Ishikawa (cell line): Measurements from ENCODE around the gene SLC9B2.

Source experiments
- FOXM1 ChIP-seq: IDR thresholded peaks from 2 replicates; pipeline ENCODE4 v1.6.1; 2012; ENCODE audit warnings: low read depth, borderline replicate concordance
- RAD21 ChIP-seq: IDR thresholded peaks from 2 replicates; pipeline ENCODE4 v1.6.1; 2012; ENCODE audit warnings: low read depth
- USF1 ChIP-seq: IDR thresholded peaks from 2 replicates; pipeline ENCODE4 v1.6.1; 2012
- TF ChIP-seq, protein P1 (sequence below): IDR thresholded peaks from 2 replicates; pipeline ENCODE4 v1.6.1; 2012; ENCODE audit warnings: low read depth, mild to moderate bottlenecking

GRCh38 chr4:103075435-103075893 is 1.1 kb downstream of the SLC9B2 start:
- TF ChIP-seq USF1 (no peak), RAD21 (no peak), FOXM1 (no peak)
- TF ChIP-seq, protein P1, sequence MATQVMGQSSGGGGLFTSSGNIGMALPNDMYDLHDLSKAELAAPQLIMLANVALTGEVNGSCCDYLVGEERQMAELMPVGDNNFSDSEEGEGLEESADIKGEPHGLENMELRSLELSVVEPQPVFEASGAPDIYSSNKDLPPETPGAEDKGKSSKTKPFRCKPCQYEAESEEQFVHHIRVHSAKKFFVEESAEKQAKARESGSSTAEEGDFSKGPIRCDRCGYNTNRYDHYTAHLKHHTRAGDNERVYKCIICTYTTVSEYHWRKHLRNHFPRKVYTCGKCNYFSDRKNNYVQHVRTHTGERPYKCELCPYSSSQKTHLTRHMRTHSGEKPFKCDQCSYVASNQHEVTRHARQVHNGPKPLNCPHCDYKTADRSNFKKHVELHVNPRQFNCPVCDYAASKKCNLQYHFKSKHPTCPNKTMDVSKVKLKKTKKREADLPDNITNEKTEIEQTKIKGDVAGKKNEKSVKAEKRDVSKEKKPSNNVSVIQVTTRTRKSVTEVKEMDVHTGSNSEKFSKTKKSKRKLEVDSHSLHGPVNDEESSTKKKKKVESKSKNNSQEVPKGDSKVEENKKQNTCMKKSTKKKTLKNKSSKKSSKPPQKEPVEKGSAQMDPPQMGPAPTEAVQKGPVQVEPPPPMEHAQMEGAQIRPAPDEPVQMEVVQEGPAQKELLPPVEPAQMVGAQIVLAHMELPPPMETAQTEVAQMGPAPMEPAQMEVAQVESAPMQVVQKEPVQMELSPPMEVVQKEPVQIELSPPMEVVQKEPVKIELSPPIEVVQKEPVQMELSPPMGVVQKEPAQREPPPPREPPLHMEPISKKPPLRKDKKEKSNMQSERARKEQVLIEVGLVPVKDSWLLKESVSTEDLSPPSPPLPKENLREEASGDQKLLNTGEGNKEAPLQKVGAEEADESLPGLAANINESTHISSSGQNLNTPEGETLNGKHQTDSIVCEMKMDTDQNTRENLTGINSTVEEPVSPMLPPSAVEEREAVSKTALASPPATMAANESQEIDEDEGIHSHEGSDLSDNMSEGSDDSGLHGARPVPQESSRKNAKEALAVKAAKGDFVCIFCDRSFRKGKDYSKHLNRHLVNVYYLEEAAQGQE = no peak
